Sigmoid colon (tissue), 7 donors: ENCODE results near the gene TEX35. TPM values are rescaled to one million over a fixed set of nuclear protein-coding genes. Genes with fewer than 3 reads are reported as not detected.

ENCODE experiments used
- DNase-seq: peaks from one replicate; pipeline ENCODE4 v3.0.0-alpha.2; 2019
- H3K27ac ChIP-seq, 4 donors: fragments of 200-600 bp; sonication (generic); one replicate each; pipeline ENCODE4 v1.5.1; 2016 to 2019; ENCODE audit warnings: mild to moderate bottlenecking in 1 of 4
- H3K27me3 ChIP-seq, 3 donors: fragments of 200-600 bp; sonication (generic); one replicate each; pipeline ENCODE4 v1.5.1; 2019; ENCODE audit warnings: mild to moderate bottlenecking in 1 of 3
- H3K36me3 ChIP-seq, 4 donors: fragments of 200-600 bp; sonication (generic); one replicate each; pipeline ENCODE4 v1.5.1; 2016 to 2019
- H3K4me1 ChIP-seq, 4 donors: fragments of 200-600 bp; sonication (generic); one replicate each; pipeline ENCODE4 v1.5.1; 2017 to 2019
- H3K4me3 ChIP-seq, 4 donors: fragments of 200-600 bp; sonication (generic); one replicate each; pipeline ENCODE4 v1.5.1; 2017 to 2019; ENCODE audit warnings: mild to moderate bottlenecking in 2 of 4, moderate library complexity in 1 of 4
- H3K9me3 ChIP-seq, 4 donors: fragments of 200-600 bp in 3 of 4; sonication (generic) in 3 of 4; one replicate each; pipeline versions ENCODE4 v1.5.1 to v1.6.1; 2013 to 2019
- CTCF ChIP-seq, 4 experiments: fragments of 450-650 bp in 3 of 4; fragments of 200-600 bp in 1 of 4; IDR thresholded peaks; one replicate each; pipeline ENCODE4 v1.5.1; 2016 to 2019; ENCODE audit warnings: antibody characterized with exemption in 4 of 4, mild to moderate bottlenecking in 3 of 4, moderate library complexity in 2 of 4
- EP300 ChIP-seq, 4 donors: sonication (generic); formaldehyde crosslinking; IDR thresholded peaks; one replicate each; pipeline ENCODE4 v1.6.1; 2017; ENCODE audit warnings: antibody characterized with exemption in 4 of 4
- POLR2A ChIP-seq, 2 donors: fragments of 450-650 bp; IDR thresholded peaks; one replicate each; pipeline ENCODE4 v1.6.1; 2016; ENCODE audit warnings: antibody characterized with exemption in 2 of 2, mild to moderate bottlenecking in 2 of 2, moderate library complexity in 2 of 2
- POLR2AphosphoS5 ChIP-seq, 4 donors: sonication (generic); formaldehyde crosslinking; IDR thresholded peaks; one replicate each; pipeline ENCODE4 v1.6.1; 2017; ENCODE audit warnings: antibody characterized with exemption in 4 of 4
- WGBS, 2 donors: extraction: QIAGEN DNeasy Blood & Tissue Kit; methylation state at CpG; one replicate each; pipeline ENCODE4 v1.1.7; 2013; 5-methylcytosine and 5-hydroxymethylcytosine counted together
- intact Hi-C: fragments of 100-400 bp; cut with DNase I; formaldehyde crosslinking; loops from one replicate; pipeline ENCODE4 v1.15.1; 2023
- polyA plus RNA-seq, 3 donors: library from polyadenylated mRNA; stranded (reverse); fragments of 200-250 nt; gene quantifications; one replicate each; pipeline ENCODE4 v1.2.3, GENCODE V29; 2013
- total RNA-seq, 4 donors: library from RNA; depleted of rRNA; stranded (reverse); fragments of >200 nt; gene quantifications; one replicate each; pipeline ENCODE4 v1.1.0, GENCODE V29; 2016
- donor health status: healthy with polysubstance abuse.
- donor health status: Bipolar disorder and iron deficiency.
- donor health status: healthy.

Gene TEX35
- total and polyA plus RNA-seq, 7 donors = not detected

GRCh38 chr1:178483251-178483957 lies 29.5 kb upstream of the TEX35 start:
- TF ChIP-seq POLR2A (IDR thresholded peaks at IDR 0.05) (no peak), EP300 (IDR thresholded peaks at IDR 0.05) (no peak), CTCF (IDR thresholded peaks at IDR 0.05) (no peak), POLR2AphosphoS5 (IDR thresholded peaks at IDR 0.05) (no peak)
- Histone ChIP-seq H3K27ac (no peak overlapping the region), H3K27me3 (peaks cover 0 to 12% (median 0%) of the 10 kb centered on the region in 3 donors), H3K4me3 (no peak overlapping the region), H3K9me3 (no peaks in the 10 kb centered on the region), H3K4me1 (peaks cover 0 to 13% (median 11%) of the 10 kb centered on the region in 4 donors), H3K36me3 (no peaks in the 10 kb centered on the region)
- DNase-seq = no peak
- WGBS, 2 donors = 92% methylated on average over 5 of the region's 5 CpGs
- intact Hi-C loops = no loop called here

GRCh38 chr1:178484698-178485225 lies 28.1 kb upstream of the TEX35 start:
- Histone ChIP-seq H3K27me3 (peaks cover 0 to 12% (median 0%) of the 10 kb centered on the region in 3 donors), H3K4me1 (peaks cover 0 to 13% (median 11%) of the 10 kb centered on the region in 4 donors), H3K36me3 (no peaks in the 10 kb centered on the region), H3K4me3 (no peak overlapping the region), H3K27ac (no peak overlapping the region), H3K9me3 (no peaks in the 10 kb centered on the region)
- 61 to 69% methylated on average over 3 of the region's 3 CpGs for WGBS, 2 donors
- intact Hi-C loops = no loop called here
- no peak for TF ChIP-seq EP300 (IDR thresholded peaks at IDR 0.05)
- TF ChIP-seq CTCF (IDR thresholded peaks at IDR 0.05) = no peak
- no peak for TF ChIP-seq POLR2A (IDR thresholded peaks at IDR 0.05)
- no peak for TF ChIP-seq POLR2AphosphoS5 (IDR thresholded peaks at IDR 0.05)
- no peak for DNase-seq

DNA sequence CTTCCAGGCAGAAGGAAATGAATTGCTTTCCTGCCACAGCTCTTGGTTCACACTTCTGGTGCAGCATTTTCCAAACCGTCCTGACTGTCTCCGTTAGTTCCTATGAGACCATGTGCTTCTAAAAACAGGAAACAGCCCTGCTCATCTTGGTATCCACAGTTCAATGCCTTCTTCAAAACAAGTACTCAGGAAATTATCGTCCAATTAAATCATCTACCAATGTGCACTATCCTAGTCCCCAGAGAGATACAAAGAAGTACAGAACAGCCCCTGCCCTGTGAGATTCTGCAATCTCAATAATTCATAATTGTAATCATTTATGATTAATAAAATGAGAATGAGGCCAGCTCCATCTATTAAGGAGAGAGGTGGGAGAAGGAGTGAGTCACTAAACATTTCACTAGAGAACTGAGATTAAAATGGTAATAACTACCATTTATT lies 27.3 kb upstream of the TEX35 start:
- Histone ChIP-seq H3K4me1 (peaks cover 0 to 13% (median 11%) of the 10 kb centered on the region in 4 donors), H3K27me3 (peaks cover 0 to 12% (median 0%) of the 10 kb centered on the region in 3 donors), H3K9me3 (no peaks in the 10 kb centered on the region), H3K4me3 (no peak overlapping the region), H3K27ac (no peak overlapping the region), H3K36me3 (no peaks in the 10 kb centered on the region)
- 43 to 84% methylated on average over 3 of the region's 3 CpGs for WGBS, 2 donors
- TF ChIP-seq POLR2AphosphoS5 (IDR thresholded peaks at IDR 0.05) (no peak), EP300 (IDR thresholded peaks at IDR 0.05) (no peak), POLR2A (IDR thresholded peaks at IDR 0.05) (no peak), CTCF (IDR thresholded peaks at IDR 0.05) (no peak)
- DNase-seq = no peak
- intact Hi-C loops = no loop called here

DNA sequence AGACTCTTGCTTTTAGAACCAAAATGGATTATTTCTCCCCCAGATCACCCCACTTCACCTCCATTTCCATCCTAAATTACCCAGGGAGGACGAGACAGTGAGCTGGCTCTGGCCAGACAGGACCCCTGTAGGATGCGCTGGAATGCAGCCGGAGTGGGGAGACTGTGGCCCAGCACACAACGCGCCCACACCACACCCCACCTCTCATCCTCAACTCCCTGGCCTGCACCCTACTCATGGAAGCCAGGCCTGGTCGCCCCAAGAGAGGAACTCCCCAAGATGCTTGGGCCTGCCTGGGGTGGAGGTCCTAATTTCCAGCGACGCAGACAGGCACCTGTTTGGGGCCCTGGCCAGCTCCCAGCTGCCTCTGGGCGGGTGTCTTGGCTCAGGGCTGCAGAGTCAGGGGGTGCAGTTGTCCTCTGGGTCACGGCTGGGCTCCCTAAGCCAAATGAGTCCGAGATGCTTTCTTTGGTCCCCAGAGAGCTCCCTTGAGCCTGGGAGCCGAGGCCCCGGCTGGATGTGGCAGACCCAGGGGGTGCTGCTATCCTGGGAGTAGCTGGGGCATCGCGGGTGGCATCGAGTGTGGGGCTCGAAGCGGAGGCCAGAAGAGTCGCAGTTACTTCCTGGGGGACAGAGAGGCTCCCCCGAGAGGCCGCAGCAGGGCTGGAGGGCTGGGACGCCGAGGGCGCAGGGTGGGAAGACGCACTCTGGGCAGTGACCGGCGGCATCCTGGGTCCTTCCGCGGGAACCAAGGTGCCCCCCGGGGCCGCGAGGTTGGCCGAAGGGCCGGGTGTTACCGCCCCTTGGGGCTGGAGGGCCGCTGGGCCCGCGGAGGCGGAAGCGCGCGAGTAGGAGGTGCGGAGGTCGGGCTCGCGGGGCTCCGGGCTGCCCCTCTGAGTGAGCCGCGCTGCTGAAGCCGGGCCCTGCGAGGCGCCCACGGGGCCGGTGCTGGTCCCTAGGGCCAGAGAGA lies 26.5 kb upstream of the TEX35 start:
- DNase-seq = no peak
- H3K27me3 ChIP-seq = peaks cover 0 to 12% (median 0%) of the 10 kb centered on the region in 3 donors
- no peak for TF ChIP-seq POLR2A (IDR thresholded peaks at IDR 0.05)
- no peak for TF ChIP-seq POLR2AphosphoS5 (IDR thresholded peaks at IDR 0.05)
- no peak for TF ChIP-seq CTCF (IDR thresholded peaks at IDR 0.05)
- no peak for TF ChIP-seq EP300 (IDR thresholded peaks at IDR 0.05)
- no peaks in the 10 kb centered on the region for H3K9me3 ChIP-seq
- intact Hi-C loops = no loop called here
- peak overlapping the region in 3 of 4 donors; percentile 33 to 39 (median 39) for H3K4me3 ChIP-seq
- H3K27ac ChIP-seq = no peak overlapping the region
- no peaks in the 10 kb centered on the region for H3K36me3 ChIP-seq
- peaks cover 0 to 13% (median 11%) of the 10 kb centered on the region in 4 donors for H3K4me1 ChIP-seq
- 37 to 39% methylated on average over 54 of the region's 54 CpGs for WGBS, 2 donors
